ENCODE results near the gene RABAC1. TPM values are rescaled to one million over a fixed set of nuclear protein-coding genes. Genes with fewer than 3 reads are reported as not detected.

Gene RABAC1
- total and polyA plus RNA-seq, 2 of the 13 experiments (the other 11 are each of a cell fraction or from before 2014, with no cell fraction given) = 37.4 to 74.0 TPM

- TF ChIP-seq ZNF646 (CRISPR knock-in tag; IDR thresholded peaks at IDR 0.05) = 0 out of 2 replicates have a peak, but pooled peaks have one; percentile 10
- TF ChIP-seq, protein P1, sequence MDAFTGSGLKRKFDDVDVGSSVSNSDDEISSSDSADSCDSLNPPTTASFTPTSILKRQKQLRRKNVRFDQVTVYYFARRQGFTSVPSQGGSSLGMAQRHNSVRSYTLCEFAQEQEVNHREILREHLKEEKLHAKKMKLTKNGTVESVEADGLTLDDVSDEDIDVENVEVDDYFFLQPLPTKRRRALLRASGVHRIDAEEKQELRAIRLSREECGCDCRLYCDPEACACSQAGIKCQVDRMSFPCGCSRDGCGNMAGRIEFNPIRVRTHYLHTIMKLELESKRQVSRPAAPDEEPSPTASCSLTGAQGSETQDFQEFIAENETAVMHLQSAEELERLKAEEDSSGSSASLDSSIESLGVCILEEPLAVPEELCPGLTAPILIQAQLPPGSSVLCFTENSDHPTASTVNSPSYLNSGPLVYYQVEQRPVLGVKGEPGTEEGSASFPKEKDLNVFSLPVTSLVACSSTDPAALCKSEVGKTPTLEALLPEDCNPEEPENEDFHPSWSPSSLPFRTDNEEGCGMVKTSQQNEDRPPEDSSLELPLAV (CRISPR knock-in tag; conservative IDR thresholded peaks at IDR 0.05; ENCODE audit: low read depth) = no peak
- H3K4me2 ChIP-seq (ENCODE audit: low read depth, low read length) = no peak overlapping the region
- H3K27ac ChIP-seq (ENCODE audit: extremely low read length, insufficient read depth, low read length) = no peak overlapping the region
- H3K27me3 ChIP-seq (ENCODE audit: control insufficient read depth in 1 of 2, insufficient read depth in 2 of 2, low read length in 2 of 2) = peaks cover 10 to 35% of the 10 kb centered on the region in 2 experiments
- DNase-seq (ENCODE audit: low spot score) = no peak
- BruUV-seq (replicated peaks) = no TSS peak
- H3K79me2 ChIP-seq (ENCODE audit: insufficient read depth, low read length) = no peaks in the 10 kb centered on the region
- H2AFZ ChIP-seq (ENCODE audit: low read length) = no peak overlapping the region
- in situ Hi-C loops (cut with HindIII; ENCODE audit: extremely low pct_ligation_motif_present, low pct_unique_long_range_greater_than_20kb) = no loop called here
- H3K4me1 ChIP-seq (ENCODE audit: insufficient read depth, low read length) = no peaks in the 10 kb centered on the region
- no peak overlapping the region for H3K4me3 ChIP-seq (replicated peaks in 1 of 3; ENCODE audit: insufficient read depth in 1 of 3, low read depth in 2 of 3, low read length in 3 of 3)
- no peak for FAIRE-seq
- H4K20me1 ChIP-seq (ENCODE audit: insufficient read depth, low read length) = no peaks in the 10 kb centered on the region
- WGBS (ENCODE audit: low lambda C conversion rate) = 43% methylated on average over 4 of the region's 12 CpGs
- no peaks in the 10 kb centered on the region for H3K9me3 ChIP-seq (ENCODE audit: low read length)
- ATAC-seq = no peak
- H3K9ac ChIP-seq (ENCODE audit: insufficient read depth, low read depth, low read length) = no peak overlapping the region
- CTCF ChIA-PET (ENCODE audit: low intra/inter-chr PET ratio, low total read pairs) = no interaction called here
- H3K36me3 ChIP-seq (replicated peaks in 1 of 2; ENCODE audit: control insufficient read depth in 1 of 2, insufficient read depth in 2 of 2, low read length in 2 of 2) = no peaks in the 10 kb centered on the region
- intact Hi-C loops (cut with micrococcal nuclease; ENCODE audit: unreplicated experiment) = no loop called here
- POLR2A ChIA-PET = no interaction called here
Observed at GRCh38 chr19:41917676-41918075, 41.4 kb downstream of the RABAC1 start.

All from HepG2 (cell line).